22Rv1 (cell line): ENCODE results near the gene SYPL2.

Experiments used
- ZFX ChIP-seq: fragments of 450-650 bp; IDR thresholded peaks from 2 replicates; pipeline ENCODE4 v1.6.1; 2017; ENCODE audit warnings: antibody characterized with exemption, borderline replicate concordance
- TF ChIP-seq, protein P1 (sequence below): fragments of 450-650 bp; IDR thresholded peaks from 2 replicates; pipeline ENCODE4 v1.5.1; 2017; ENCODE audit warnings: mild to moderate bottlenecking

DNA sequence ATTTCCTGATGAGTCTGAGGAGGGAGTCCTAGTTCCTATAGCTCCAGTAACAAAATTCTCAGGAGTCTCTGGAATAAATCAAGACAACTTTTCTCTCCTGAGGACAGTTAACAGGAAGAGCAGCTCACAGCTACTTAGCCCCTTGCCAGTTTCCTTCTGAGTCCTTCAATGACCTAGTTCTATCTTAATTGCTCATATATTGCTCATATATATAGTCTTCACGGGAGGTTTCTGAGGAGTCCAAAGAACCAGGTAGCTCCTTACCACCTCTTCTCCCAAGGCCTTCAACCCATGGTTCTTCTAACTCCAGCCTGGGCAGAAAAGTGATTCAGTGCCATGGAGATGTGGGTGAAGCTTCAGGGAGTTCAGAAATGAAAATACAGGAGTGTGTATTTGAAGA, 38.6 kb downstream of the SYPL2 start:
- TF ChIP-seq, protein P1, sequence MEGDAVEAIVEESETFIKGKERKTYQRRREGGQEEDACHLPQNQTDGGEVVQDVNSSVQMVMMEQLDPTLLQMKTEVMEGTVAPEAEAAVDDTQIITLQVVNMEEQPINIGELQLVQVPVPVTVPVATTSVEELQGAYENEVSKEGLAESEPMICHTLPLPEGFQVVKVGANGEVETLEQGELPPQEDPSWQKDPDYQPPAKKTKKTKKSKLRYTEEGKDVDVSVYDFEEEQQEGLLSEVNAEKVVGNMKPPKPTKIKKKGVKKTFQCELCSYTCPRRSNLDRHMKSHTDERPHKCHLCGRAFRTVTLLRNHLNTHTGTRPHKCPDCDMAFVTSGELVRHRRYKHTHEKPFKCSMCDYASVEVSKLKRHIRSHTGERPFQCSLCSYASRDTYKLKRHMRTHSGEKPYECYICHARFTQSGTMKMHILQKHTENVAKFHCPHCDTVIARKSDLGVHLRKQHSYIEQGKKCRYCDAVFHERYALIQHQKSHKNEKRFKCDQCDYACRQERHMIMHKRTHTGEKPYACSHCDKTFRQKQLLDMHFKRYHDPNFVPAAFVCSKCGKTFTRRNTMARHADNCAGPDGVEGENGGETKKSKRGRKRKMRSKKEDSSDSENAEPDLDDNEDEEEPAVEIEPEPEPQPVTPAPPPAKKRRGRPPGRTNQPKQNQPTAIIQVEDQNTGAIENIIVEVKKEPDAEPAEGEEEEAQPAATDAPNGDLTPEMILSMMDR: no peak
- no peak for TF ChIP-seq ZFX
